ENCODE results near the gene SLC16A13. TPM values are rescaled to one million over a fixed set of nuclear protein-coding genes. Genes with fewer than 3 reads are reported as not detected.

Gene SLC16A13
- total and polyA plus RNA-seq, 2 donors (not counting 1 experiment from before 2014, with no cell fraction given) = 7.4 to 21.9 TPM

Small RNAs within 50 kb of the gene (small RNA-seq; reads per million reads assigned to genes)
- gene AC120057.1 (ENCODE audit: insufficient read length, low read depth, low replicate concordance) = not detected

Other genes with a start within 250 kb of the SLC16A13 start
- gene TEKT1, start 204.3 kb upstream of the SLC16A13 start, total RNA-seq = not detected in 2 replicates
- gene TEKT1, start 204.3 kb upstream of the SLC16A13 start, polyA plus RNA-seq = not detected in 2 replicates
- gene ALOX12, start 40.0 kb upstream of the SLC16A13 start, total RNA-seq = not detected in 2 replicates
- gene ALOX12, start 40.0 kb upstream of the SLC16A13 start, polyA plus RNA-seq = 0.07 and 0.14 TPM in 2 replicates
- gene RNASEK, start 23.4 kb upstream of the SLC16A13 start, total RNA-seq = 154 and 170 TPM in 2 replicates
- gene RNASEK, start 23.4 kb upstream of the SLC16A13 start, polyA plus RNA-seq = 179 and 221 TPM in 2 replicates
- 0.25 and 0.75 TPM in 2 replicates for gene BCL6B, start 13.0 kb upstream of the SLC16A13 start, total RNA-seq
- 0.12 and 0.34 TPM in 2 replicates for gene BCL6B, start 13.0 kb upstream of the SLC16A13 start, polyA plus RNA-seq
- 30.7 and 31.9 TPM in 2 replicates for gene SLC16A11, start 8.1 kb downstream of the SLC16A13 start, total RNA-seq
- 2.8 and 10.0 TPM in 2 replicates for gene SLC16A11, start 8.1 kb downstream of the SLC16A13 start, polyA plus RNA-seq
- 0.24 TPM in 1 of 2 replicates, not detected in the other for gene CLEC10A, start 44.2 kb downstream of the SLC16A13 start, total RNA-seq
- gene CLEC10A, start 44.2 kb downstream of the SLC16A13 start, polyA plus RNA-seq = 0.15 and 0.99 TPM in 2 replicates
- not detected in 2 replicates for gene ASGR2, start 78.8 kb downstream of the SLC16A13 start, total RNA-seq
- 0.30 and 1.00 TPM in 2 replicates for gene ASGR2, start 78.8 kb downstream of the SLC16A13 start, polyA plus RNA-seq
- 0.32 TPM in 1 of 2 replicates, not detected in the other for gene ASGR1, start 143.4 kb downstream of the SLC16A13 start, total RNA-seq
- 0.43 and 0.46 TPM in 2 replicates for gene ASGR1, start 143.4 kb downstream of the SLC16A13 start, polyA plus RNA-seq
- 12.0 and 12.5 TPM in 2 replicates for gene DLG4, start 183.8 kb downstream of the SLC16A13 start, total RNA-seq
- gene DLG4, start 183.8 kb downstream of the SLC16A13 start, polyA plus RNA-seq = 2.0 and 2.5 TPM in 2 replicates
- gene ACADVL, start 183.9 kb downstream of the SLC16A13 start, total RNA-seq = 640 and 655 TPM in 2 replicates
- 696 and 903 TPM in 2 replicates for gene ACADVL, start 183.9 kb downstream of the SLC16A13 start, polyA plus RNA-seq
- 104 and 116 TPM in 2 replicates for gene DVL2, start 198.5 kb downstream of the SLC16A13 start, total RNA-seq
- 14.6 and 22.5 TPM in 2 replicates for gene DVL2, start 198.5 kb downstream of the SLC16A13 start, polyA plus RNA-seq
- 42.3 and 45.8 TPM in 2 replicates for gene PHF23, start 203.4 kb downstream of the SLC16A13 start, total RNA-seq
- 15.7 and 17.6 TPM in 2 replicates for gene PHF23, start 203.4 kb downstream of the SLC16A13 start, polyA plus RNA-seq
- 350 and 371 TPM in 2 replicates for gene GABARAP, start 206.4 kb downstream of the SLC16A13 start, total RNA-seq
- 201 and 323 TPM in 2 replicates for gene GABARAP, start 206.4 kb downstream of the SLC16A13 start, polyA plus RNA-seq
- gene CTDNEP1, start 215.7 kb downstream of the SLC16A13 start, total RNA-seq = 160 and 162 TPM in 2 replicates
- 108 and 125 TPM in 2 replicates for gene CTDNEP1, start 215.7 kb downstream of the SLC16A13 start, polyA plus RNA-seq
- 42.2 and 48.0 TPM in 2 replicates for gene ELP5, start 216.2 kb downstream of the SLC16A13 start, total RNA-seq
- gene ELP5, start 216.2 kb downstream of the SLC16A13 start, polyA plus RNA-seq = 69.9 and 77.9 TPM in 2 replicates
- gene CLDN7, start 226.5 kb downstream of the SLC16A13 start, total RNA-seq = 1.2 TPM in 2 replicates
- gene CLDN7, start 226.5 kb downstream of the SLC16A13 start, polyA plus RNA-seq = 5.8 and 10.8 TPM in 2 replicates
- not detected in 2 replicates for gene SLC2A4, start 245.7 kb downstream of the SLC16A13 start, total RNA-seq
- gene SLC2A4, start 245.7 kb downstream of the SLC16A13 start, polyA plus RNA-seq = not detected in 2 replicates

Measured in B cell (primary cell).